GM19438 (cell line): ENCODE measurements around the gene LDHD.
A peak's percentile ranks its signal among the peaks of the same experiment; 100 is the strongest.

Experiments used
- ATAC-seq: cut with Tn5 transposase; IDR thresholded peaks from one replicate; pipeline ENCODE4 v1.9.1; 2021; ENCODE audit warnings: low read depth; ENCODE audit not compliant: unreplicated experiment

The LDHD gene

GRCh38 chr16:75083813-75084212, 32.8 kb downstream of the LDHD start:
- ATAC-seq, result no peak

GRCh38 chr16:75081179-75081859, 35.3 kb downstream of the LDHD start:
- no peak for ATAC-seq

GRCh38 chr16:75080205-75081029, 36.2 kb downstream of the LDHD start:
- ATAC-seq, result no peak

- ATAC-seq, result no peak
Observed at GRCh38 chr16:75079346-75079926, 37.1 kb downstream of the LDHD start.

GRCh38 chr16:75078886-75079285, 37.7 kb downstream of the LDHD start:
- ATAC-seq, result no peak

- peak; percentile 9 for ATAC-seq
Observed at GRCh38 chr16:75075688-75076268, 40.8 kb downstream of the LDHD start.

- peak; percentile 93 for ATAC-seq
Observed at GRCh38 chr16:75074920-75075687, 41.5 kb downstream of the LDHD start.

GRCh38 chr16:75074304-75074793, 42.2 kb downstream of the LDHD start:
- no peak for ATAC-seq

GRCh38 chr16:75073545-75074303, 42.9 kb downstream of the LDHD start:
- ATAC-seq, result no peak

- ATAC-seq, result no peak
Observed at GRCh38 chr16:75072239-75072947, 44.2 kb downstream of the LDHD start.

- ATAC-seq, result no peak
Observed at GRCh38 chr16:75071621-75072020, 45.0 kb downstream of the LDHD start.

GRCh38 chr16:75070012-75070841, 46.4 kb downstream of the LDHD start:
- no peak for ATAC-seq

- ATAC-seq, result no peak
Observed at GRCh38 chr16:75068085-75069031, 48.2 kb downstream of the LDHD start.

- ATAC-seq, result no peak
Observed at GRCh38 chr16:75066861-75067447, 49.6 kb downstream of the LDHD start.

GRCh38 chr16:75065521-75066149, 50.9 kb downstream of the LDHD start:
- no peak for ATAC-seq

GRCh38 chr16:75065149-75065505, 51.5 kb downstream of the LDHD start:
- no peak for ATAC-seq
